CD4-positive, alpha-beta memory T cell (primary cell): ENCODE data around the gene SPRED2. TPM values are rescaled to one million over a fixed set of nuclear protein-coding genes. Genes with fewer than 3 reads are reported as not detected.

Source experiments
- CTCF ChIA-PET: fragments of 350-600 bp; sonication (Branson Sonifier 250); formaldehyde crosslinking; loops from one replicate; lab custom pipeline; 2021; ENCODE audit warnings: inconsistent platforms; ENCODE audit not compliant: partially characterized antibody; lab: Charles Lee
- POLR2A ChIA-PET: fragments of 350-600 bp; sonication (Branson Sonifier 250); formaldehyde crosslinking; loops from one replicate; lab custom pipeline; 2021; ENCODE audit not compliant: partially characterized antibody; lab: Charles Lee
- DNase-seq, 5 donors: peaks; one replicate each; pipeline versions ENCODE4 v3.0.0 to v3.0.0-alpha.2; 2020 to 2022; ENCODE audit warnings: mixed read lengths in 1 of 5
- H3K27ac ChIP-seq: one replicate; pipeline ENCODE4 v1.7.0; 2013; ENCODE audit warnings: low read depth, low read length
- H3K27me3 ChIP-seq: 2 replicates; pipeline ENCODE4 v1.7.0; 2013; ENCODE audit warnings: mild to moderate bottlenecking, low read length, moderate library complexity; ENCODE audit not compliant: insufficient read depth
- H3K36me3 ChIP-seq: 2 replicates; pipeline ENCODE4 v1.7.0; 2013; ENCODE audit warnings: mild to moderate bottlenecking, low read length, moderate library complexity; ENCODE audit not compliant: insufficient read depth
- H3K4me1 ChIP-seq: 2 replicates; pipeline ENCODE4 v1.7.0; 2013; ENCODE audit warnings: mild to moderate bottlenecking, low read length, moderate library complexity; ENCODE audit not compliant: insufficient read depth
- H3K4me3 ChIP-seq, 2 donors: one replicate each; pipeline ENCODE4 v1.7.0; 2013; ENCODE audit warnings: low read length in 2 of 2, mild to moderate bottlenecking in 1 of 2
- H3K9me3 ChIP-seq, 2 donors: one replicate each; pipeline ENCODE4 v1.7.0; 2013; ENCODE audit warnings: low read length in 2 of 2, control low read depth in 1 of 2; ENCODE audit not compliant: control insufficient read depth in 1 of 2
- H3K27ac Mint-ChIP-seq, 7 donors: one replicate each; pipeline ENCODE4 v1.8.0; 2020 to 2021; ENCODE audit warnings: mixed read lengths in 7 of 7, mild to moderate bottlenecking in 6 of 7, inconsistent platforms in 3 of 7, moderate library complexity in 3 of 7
- H3K27me3 Mint-ChIP-seq, 2 donors: one replicate each; pipeline ENCODE4 v1.8.0; 2020 to 2021; ENCODE audit warnings: mixed read lengths in 2 of 2
- H3K36me3 Mint-ChIP-seq, 2 donors: one replicate each; pipeline ENCODE4 v1.8.0; 2020 to 2021; ENCODE audit warnings: mixed read lengths in 2 of 2, inconsistent platforms in 1 of 2, mild to moderate bottlenecking in 1 of 2
- H3K4me1 Mint-ChIP-seq, 4 donors: one replicate each; pipeline ENCODE4 v1.8.0; 2020 to 2021; ENCODE audit warnings: mixed read lengths in 4 of 4, mild to moderate bottlenecking in 1 of 4
- H3K4me3 Mint-ChIP-seq, 8 donors: one replicate each; pipeline ENCODE4 v1.8.0; 2020 to 2021; ENCODE audit warnings: mixed read lengths in 8 of 8, mild to moderate bottlenecking in 7 of 8, moderate library complexity in 6 of 8, inconsistent platforms in 3 of 8
- H3K9me3 Mint-ChIP-seq, 8 donors: one replicate each; pipeline ENCODE4 v1.8.0; 2020 to 2021; ENCODE audit warnings: mixed read lengths in 8 of 8, mild to moderate bottlenecking in 5 of 8, inconsistent platforms in 3 of 8, moderate library complexity in 1 of 8
- intact Hi-C: fragments of 100-400 bp; cut with micrococcal nuclease; formaldehyde crosslinking; loops from one replicate; pipeline ENCODE4 v1.15.1; 2023
- polyA plus RNA-seq, 2 donors: library from polyadenylated mRNA; unstranded; fragments of 300-500 nt; fragmentation: Illumina TruSeq; gene quantifications; one replicate each; pipeline ENCODE4 v1.2.3, GENCODE V29; 2021
- total RNA-seq, 2 experiments: library from RNA; stranded (reverse); gene quantifications; one replicate each; pipeline ENCODE4 v1.2.3, GENCODE V29; 2021

SPRED2 gene
- total and polyA plus RNA-seq, 4 experiments from 2014 or later: 0.27 to 1.3 (median 0.62) TPM

DNA sequence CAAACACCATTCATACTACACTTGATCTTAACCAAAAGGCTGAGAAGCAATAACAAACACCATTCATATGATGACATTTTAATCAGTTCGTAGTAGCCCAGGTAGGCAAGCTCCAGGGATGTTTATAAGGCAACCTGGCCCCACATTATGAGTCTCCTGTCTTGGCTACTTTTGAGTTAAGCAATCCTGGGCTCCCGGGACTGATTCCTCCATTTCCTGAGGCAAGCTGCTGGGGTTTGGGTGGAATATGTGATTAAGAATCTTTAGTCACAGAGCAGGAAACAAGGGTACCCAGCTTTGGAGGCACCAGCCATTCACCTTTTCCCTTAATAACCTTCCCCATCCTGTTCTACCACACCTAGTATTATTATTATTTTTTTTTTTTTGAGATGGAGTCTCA, 24.5 kb upstream of the SPRED2 start:
- intact Hi-C loops: no loop called here
- Mint-ChIP-seq H3K4me1 (no peaks in the 10 kb centered on the region), H3K27ac (no peak overlapping the region), H3K4me3 (no peak overlapping the region), H3K27me3 (peaks cover 28 to 41% of the 10 kb centered on the region in 2 donors), H3K36me3 (no peaks in the 10 kb centered on the region), H3K9me3 (no peaks in the 10 kb centered on the region)
- H3K4me3 ChIP-seq: no peak overlapping the region
- H3K9me3 ChIP-seq: no peaks in the 10 kb centered on the region
- no peaks in the 10 kb centered on the region for H3K36me3 ChIP-seq
- no peak for DNase-seq
- H3K27me3 ChIP-seq: no peaks in the 10 kb centered on the region
- H3K27ac ChIP-seq: no peak overlapping the region
- ChIA-PET POLR2A (no interaction called here), CTCF (no interaction called here)
- H3K4me1 ChIP-seq: no peaks in the 10 kb centered on the region

DNA sequence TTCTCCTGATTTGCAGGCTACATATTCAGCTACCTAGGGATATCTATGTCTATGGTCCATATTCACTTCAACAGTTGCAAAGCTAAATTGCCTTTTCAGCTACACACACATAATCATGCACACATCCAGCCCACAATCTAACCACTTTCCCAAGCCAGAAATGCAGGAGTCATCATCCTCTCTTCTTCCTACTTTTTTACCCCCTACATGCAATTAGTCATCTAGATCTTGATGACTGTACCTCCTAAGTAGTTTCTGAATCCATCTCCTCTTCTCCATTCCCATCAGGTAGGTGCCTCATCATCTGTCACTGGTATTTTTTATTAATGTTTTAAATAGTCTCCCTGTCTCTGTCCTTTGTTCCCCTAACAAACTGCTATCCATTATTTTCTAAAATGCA, 23.7 kb upstream of the SPRED2 start:
- intact Hi-C loops: no loop called here
- DNase-seq: no peak
- no peak overlapping the region for H3K27ac Mint-ChIP-seq
- H3K36me3 ChIP-seq: no peaks in the 10 kb centered on the region
- ChIA-PET POLR2A (no interaction called here), CTCF (no interaction called here)
- H3K9me3 Mint-ChIP-seq: no peaks in the 10 kb centered on the region
- H3K4me1 Mint-ChIP-seq: no peaks in the 10 kb centered on the region
- no peak overlapping the region for H3K4me3 Mint-ChIP-seq
- H3K27me3 Mint-ChIP-seq: peaks cover 28 to 33% of the 10 kb centered on the region in 2 donors
- no peaks in the 10 kb centered on the region for H3K9me3 ChIP-seq
- H3K36me3 Mint-ChIP-seq: no peaks in the 10 kb centered on the region
- H3K27ac ChIP-seq: no peak overlapping the region
- no peaks in the 10 kb centered on the region for H3K27me3 ChIP-seq
- no peak overlapping the region for H3K4me3 ChIP-seq
- H3K4me1 ChIP-seq: no peaks in the 10 kb centered on the region

DNA sequence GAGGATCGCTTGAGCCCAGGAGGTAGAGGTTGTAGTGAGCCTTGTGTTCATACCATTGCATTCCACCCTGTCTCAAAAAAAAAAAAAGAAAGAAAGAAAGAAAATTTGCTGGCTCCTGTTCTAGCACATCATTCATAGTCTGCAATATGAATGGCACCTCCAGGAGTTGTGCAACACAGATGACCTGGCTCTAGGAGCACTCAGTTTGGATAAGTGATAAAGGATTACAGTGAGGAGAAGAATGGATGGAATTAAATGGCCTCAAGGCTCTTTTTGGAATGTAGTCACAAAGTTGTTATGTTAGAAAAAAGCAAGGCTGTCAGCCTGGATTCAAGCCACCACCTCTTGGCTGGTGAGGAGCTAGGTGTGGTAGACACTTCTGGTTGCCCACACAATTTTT, 21.5 kb upstream of the SPRED2 start:
- Histone ChIP-seq H3K36me3 (no peaks in the 10 kb centered on the region), H3K4me1 (no peaks in the 10 kb centered on the region), H3K9me3 (no peaks in the 10 kb centered on the region), H3K4me3 (no peak overlapping the region), H3K27ac (no peak overlapping the region), H3K27me3 (no peaks in the 10 kb centered on the region)
- DNase-seq: no peak
- H3K9me3 Mint-ChIP-seq: no peaks in the 10 kb centered on the region
- peaks cover 24 to 26% of the 10 kb centered on the region in 2 donors for H3K27me3 Mint-ChIP-seq
- H3K36me3 Mint-ChIP-seq: no peaks in the 10 kb centered on the region
- H3K27ac Mint-ChIP-seq: no peak overlapping the region
- no peak overlapping the region for H3K4me3 Mint-ChIP-seq
- POLR2A ChIA-PET: no interaction called here
- no peaks in the 10 kb centered on the region for H3K4me1 Mint-ChIP-seq
- intact Hi-C loops: no loop called here
- CTCF ChIA-PET: no interaction called here

DNA sequence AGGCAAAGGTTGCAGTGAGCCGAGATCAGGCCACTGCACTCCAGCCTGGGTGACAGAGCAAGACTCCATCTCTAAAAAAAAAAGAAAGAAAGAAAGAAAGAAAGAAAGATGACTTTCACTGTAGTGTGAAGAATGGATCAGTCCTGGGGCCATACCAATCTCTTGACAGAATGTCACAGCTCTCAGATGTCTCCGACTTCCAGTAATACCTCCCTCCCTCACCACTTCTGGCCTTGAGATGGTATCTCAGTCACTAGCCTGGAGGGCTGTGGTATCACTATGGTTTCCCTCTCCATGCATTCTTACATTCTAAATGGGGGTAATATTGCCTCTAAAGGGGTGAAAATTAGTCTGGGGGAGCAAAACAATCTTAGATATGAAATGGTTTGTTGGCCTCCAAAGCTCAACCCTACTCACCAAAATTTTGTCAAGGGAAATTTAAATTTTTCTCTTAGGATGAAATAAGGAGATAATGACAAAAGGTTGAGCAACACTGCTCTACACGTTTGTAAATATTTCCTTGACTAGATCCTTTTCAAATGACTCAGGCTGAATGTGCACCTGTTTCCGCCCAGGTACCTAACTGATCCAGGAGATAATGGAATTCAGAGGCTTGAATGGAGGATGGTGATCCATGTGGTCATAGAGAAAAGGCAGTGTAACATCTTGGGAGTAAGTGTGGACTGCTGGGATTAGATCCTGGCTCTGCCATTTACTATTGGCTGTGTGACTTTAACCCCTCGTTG, 19.9 kb upstream of the SPRED2 start:
- H3K4me3 ChIP-seq: no peak overlapping the region
- H3K36me3 ChIP-seq: no peaks in the 10 kb centered on the region
- ChIA-PET CTCF (no interaction called here), POLR2A (no interaction called here)
- no peak overlapping the region for H3K4me3 Mint-ChIP-seq
- no peaks in the 10 kb centered on the region for H3K27me3 ChIP-seq
- no peak for DNase-seq
- peaks cover 19 to 21% of the 10 kb centered on the region in 2 donors for H3K27me3 Mint-ChIP-seq
- no peak overlapping the region for H3K27ac Mint-ChIP-seq
- no peaks in the 10 kb centered on the region for H3K9me3 ChIP-seq
- no peaks in the 10 kb centered on the region for H3K36me3 Mint-ChIP-seq
- intact Hi-C loops: no loop called here
- H3K27ac ChIP-seq: no peak overlapping the region
- H3K9me3 Mint-ChIP-seq: no peaks in the 10 kb centered on the region
- H3K4me1 Mint-ChIP-seq: no peaks in the 10 kb centered on the region
- H3K4me1 ChIP-seq: no peaks in the 10 kb centered on the region

DNA sequence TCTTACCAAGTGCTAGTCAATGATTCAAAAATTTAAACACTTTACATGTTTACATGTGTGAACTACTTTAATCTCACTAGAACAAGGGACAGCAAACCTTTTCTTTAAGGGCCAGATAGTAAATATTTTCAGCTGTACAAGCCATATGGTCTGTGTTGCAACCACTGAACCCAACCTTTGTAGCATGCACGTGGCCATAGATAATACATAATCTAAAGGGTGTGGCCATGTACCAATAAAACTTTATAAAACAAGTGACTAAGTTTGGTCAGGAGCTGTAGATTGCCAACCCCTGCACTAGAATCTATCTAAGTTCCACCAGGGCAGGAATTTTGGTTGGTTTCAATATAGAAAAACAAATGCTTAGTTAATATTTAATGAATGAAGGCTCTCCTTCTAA, 18.4 kb upstream of the SPRED2 start:
- CTCF ChIA-PET: no interaction called here
- peaks cover 15 to 19% of the 10 kb centered on the region in 2 donors for H3K27me3 Mint-ChIP-seq

DNA sequence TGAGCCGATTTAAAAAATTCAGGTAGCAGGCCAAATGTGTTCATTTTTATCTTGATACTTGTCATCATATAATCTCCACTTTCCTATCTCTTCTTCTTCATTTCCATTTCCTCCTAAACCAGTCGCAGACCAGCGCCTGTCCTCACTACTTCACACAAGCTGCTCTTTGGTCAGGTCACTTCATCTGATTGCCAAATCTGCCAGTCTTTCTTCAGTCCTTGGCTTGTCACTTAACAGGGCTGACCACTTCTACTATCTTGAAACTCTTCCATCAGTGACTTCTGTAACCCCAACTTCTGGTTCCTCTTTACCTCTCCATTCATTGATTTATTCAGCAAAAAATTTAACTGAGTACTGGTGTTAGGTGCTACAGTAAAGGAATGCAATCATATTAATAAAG, 18.0 kb upstream of the SPRED2 start:
- no peaks in the 10 kb centered on the region for H3K4me1 Mint-ChIP-seq
- intact Hi-C loops: no loop called here
- no peaks in the 10 kb centered on the region for H3K9me3 Mint-ChIP-seq
- no peaks in the 10 kb centered on the region for H3K36me3 ChIP-seq
- ChIA-PET POLR2A (no interaction called here), CTCF (interaction anchor here (0.6 to 1.3 kb wide), 2 partner anchors 10 to 105 kb away, joined by 3 read pairs; no protein-coding TSS in a partner anchor)
- H3K9me3 ChIP-seq: no peaks in the 10 kb centered on the region
- H3K4me3 Mint-ChIP-seq: no peak overlapping the region
- no peak overlapping the region for H3K27ac ChIP-seq
- H3K27me3 Mint-ChIP-seq: peaks cover 15 to 19% of the 10 kb centered on the region in 2 donors
- no peak for DNase-seq
- no peaks in the 10 kb centered on the region for H3K36me3 Mint-ChIP-seq
- no peak overlapping the region for H3K27ac Mint-ChIP-seq
- no peaks in the 10 kb centered on the region for H3K4me1 ChIP-seq
- no peak overlapping the region for H3K4me3 ChIP-seq
- no peaks in the 10 kb centered on the region for H3K27me3 ChIP-seq

More for the DNA sequence above, 18.4 kb upstream of the SPRED2 start:
- no peak for DNase-seq
- intact Hi-C loops: no loop called here
- H3K36me3 ChIP-seq: no peaks in the 10 kb centered on the region
- H3K9me3 Mint-ChIP-seq: no peaks in the 10 kb centered on the region
- no peaks in the 10 kb centered on the region for H3K27me3 ChIP-seq
- no peak overlapping the region for H3K4me3 ChIP-seq
- H3K27ac Mint-ChIP-seq: no peak overlapping the region
- H3K36me3 Mint-ChIP-seq: no peaks in the 10 kb centered on the region
- H3K4me1 Mint-ChIP-seq: no peaks in the 10 kb centered on the region
- no peaks in the 10 kb centered on the region for H3K9me3 ChIP-seq
- H3K27ac ChIP-seq: no peak overlapping the region
- H3K4me3 Mint-ChIP-seq: no peak overlapping the region
- POLR2A ChIA-PET: no interaction called here
- no peaks in the 10 kb centered on the region for H3K4me1 ChIP-seq

DNA sequence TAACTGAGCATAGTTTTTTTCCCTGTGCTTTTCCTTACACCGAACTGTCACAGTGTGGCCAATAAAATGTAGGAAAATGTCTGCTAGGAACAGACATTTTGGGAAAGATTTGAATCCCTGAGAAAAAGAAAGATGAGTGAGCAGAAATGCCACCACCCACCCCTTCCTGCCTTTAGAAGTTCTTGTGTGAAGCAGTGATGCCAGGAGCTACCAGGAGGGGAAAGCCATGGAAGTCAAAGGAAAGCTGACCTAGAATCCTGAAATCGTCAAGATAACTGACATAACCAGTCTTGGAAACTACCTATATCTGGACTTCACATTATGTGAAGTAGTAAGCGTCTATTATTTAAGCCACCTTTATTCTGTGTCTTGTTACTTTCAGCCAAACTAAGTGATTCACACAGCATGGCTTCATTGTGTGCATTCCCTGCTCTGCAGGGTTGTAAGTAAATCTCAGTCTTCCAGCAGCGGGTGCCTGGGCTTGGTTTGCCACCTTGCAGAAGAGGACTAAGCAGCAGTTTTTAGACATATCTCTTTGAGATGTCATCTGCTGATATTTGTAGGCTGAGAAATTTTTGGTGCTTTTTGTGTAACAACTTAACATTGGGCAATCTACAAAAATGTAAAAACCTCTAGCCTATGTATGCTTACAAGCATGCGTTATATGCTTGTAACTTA, 11.2 kb upstream of the SPRED2 start:
- H3K9me3 ChIP-seq: no peaks in the 10 kb centered on the region
- no peaks in the 10 kb centered on the region for H3K36me3 ChIP-seq
- no peak overlapping the region for H3K4me3 Mint-ChIP-seq
- H3K27ac ChIP-seq: no peak overlapping the region
- DNase-seq: no peak
- no peak overlapping the region for H3K4me3 ChIP-seq
- no peaks in the 10 kb centered on the region for H3K36me3 Mint-ChIP-seq
- H3K27me3 Mint-ChIP-seq: peaks cover 11 to 17% of the 10 kb centered on the region in 2 donors
- H3K27me3 ChIP-seq: no peaks in the 10 kb centered on the region
- no peaks in the 10 kb centered on the region for H3K4me1 Mint-ChIP-seq
- ChIA-PET CTCF (no interaction called here), POLR2A (no interaction called here)
- no peak overlapping the region for H3K27ac Mint-ChIP-seq
- H3K9me3 Mint-ChIP-seq: peaks cover 0 to 3% (median 0%) of the 10 kb centered on the region in 8 donors
- intact Hi-C loops: loop anchor here (5.0 kb wide), 1 partner anchor 119 kb away; no protein-coding TSS in a partner anchor
- H3K4me1 ChIP-seq: no peaks in the 10 kb centered on the region
